CD4-positive, CD25-positive, alpha-beta regulatory T cell (primary cell): ENCODE results near the gene UNK. TPM values are rescaled to one million over a fixed set of nuclear protein-coding genes. Genes with fewer than 3 reads are reported as not detected.

Experiments
- ATAC-seq, 2 donors: fragments of 150-1000 bp; cut with Tn5 transposase; one replicate each; pipeline ENCODE4 v1.10.0; 2021; ENCODE audit warnings: low read depth in 2 of 2, moderate number of reproducible peaks in 2 of 2, moderate library complexity in 1 of 2
- DNase-seq, 3 donors: peaks; one replicate each; pipeline versions ENCODE4 v3.0.0 to v3.0.0-alpha.2; 2012 to 2022; ENCODE audit warnings: mixed read lengths in 1 of 3
- H3K27ac ChIP-seq: one replicate; pipeline ENCODE4 v1.7.0; 2013; ENCODE audit warnings: mild to moderate bottlenecking, low read length; ENCODE audit not compliant: insufficient read depth, poor library complexity, severe bottlenecking
- H3K27me3 ChIP-seq: one replicate; pipeline ENCODE4 v1.7.0; 2013; ENCODE audit warnings: low read length; ENCODE audit not compliant: control insufficient read depth, insufficient read depth
- H3K36me3 ChIP-seq: one replicate; pipeline ENCODE4 v1.7.0; 2013; ENCODE audit warnings: mild to moderate bottlenecking, low read length, moderate library complexity; ENCODE audit not compliant: control insufficient read depth, insufficient read depth
- H3K4me1 ChIP-seq: 2 replicates; pipeline ENCODE4 v1.7.0; 2013; ENCODE audit warnings: mild to moderate bottlenecking, low read length; ENCODE audit not compliant: insufficient read depth, control insufficient read depth, poor library complexity, severe bottlenecking
- H3K4me3 ChIP-seq: one replicate; pipeline ENCODE4 v1.7.0; 2013; ENCODE audit warnings: low read depth, mild to moderate bottlenecking, low read length, moderate library complexity
- H3K9me3 ChIP-seq, 2 experiments: 1 replicate in 1 of 2; 2 replicates in 1 of 2; pipeline ENCODE4 v1.7.0; 2013; ENCODE audit warnings: low read length in 2 of 2, mild to moderate bottlenecking in 1 of 2, moderate library complexity in 1 of 2; ENCODE audit not compliant: control insufficient read depth in 2 of 2
- H3K27ac Mint-ChIP-seq, 3 donors: one replicate each; pipeline ENCODE4 v1.8.0; 2020 to 2022; ENCODE audit warnings: mild to moderate bottlenecking in 3 of 3, mixed read lengths in 3 of 3, moderate library complexity in 2 of 3
- H3K27me3 Mint-ChIP-seq: one replicate; pipeline ENCODE4 v1.8.0; 2022; ENCODE audit warnings: mild to moderate bottlenecking, mixed read lengths
- H3K36me3 Mint-ChIP-seq: one replicate; pipeline ENCODE4 v1.8.0; 2020; ENCODE audit warnings: mixed read lengths
- H3K4me1 Mint-ChIP-seq, 4 donors: one replicate each; pipeline ENCODE4 v1.8.0; 2020 to 2022; ENCODE audit warnings: mixed read lengths in 4 of 4, mild to moderate bottlenecking in 1 of 4
- H3K4me3 Mint-ChIP-seq, 4 donors: one replicate each; pipeline ENCODE4 v1.8.0; 2020 to 2022; ENCODE audit warnings: mild to moderate bottlenecking in 4 of 4, mixed read lengths in 4 of 4, moderate library complexity in 3 of 4
- H3K9me3 Mint-ChIP-seq, 7 donors: one replicate each; pipeline ENCODE4 v1.8.0; 2020 to 2022; ENCODE audit warnings: mixed read lengths in 7 of 7, mild to moderate bottlenecking in 3 of 7, moderate library complexity in 2 of 7
- polyA plus RNA-seq, 4 donors: library from polyadenylated mRNA; unstranded; fragments of 300-500 nt; fragmentation: Illumina TruSeq; gene quantifications; one replicate each; pipeline ENCODE4 v1.2.3, GENCODE V29; 2021
- total RNA-seq: library from RNA; stranded (reverse); gene quantifications from one replicate; pipeline ENCODE4 v1.2.3, GENCODE V29; 2022

UNK gene
- total and polyA plus RNA-seq, 5 donors from 2014 or later, result 15.3 to 33.9 (median 24.2) TPM

- DNase-seq (no peak), ATAC-seq (no peak)
- H3K4me1 ChIP-seq, result no peaks in the 10 kb centered on the region
- Mint-ChIP-seq H3K27ac (peak overlapping the region in 1 of 3 donors; percentile 43), H3K4me1 (peaks cover 0 to 7% (median 0%) of the 10 kb centered on the region in 4 donors), H3K27me3 (no peaks in the 10 kb centered on the region), H3K9me3 (no peaks in the 10 kb centered on the region), H3K4me3 (no peak overlapping the region), H3K36me3 (no peaks in the 10 kb centered on the region)
- no peak overlapping the region for H3K27ac ChIP-seq
- no peaks in the 10 kb centered on the region for H3K9me3 ChIP-seq
- H3K36me3 ChIP-seq, result peaks cover 58% of the 10 kb centered on the region
- no peaks in the 10 kb centered on the region for H3K27me3 ChIP-seq
- no peak overlapping the region for H3K4me3 ChIP-seq
Measured at GRCh38 chr17:75812096-75813013, 27.7 kb downstream of the UNK start.

- H3K4me1 ChIP-seq, result no peaks in the 10 kb centered on the region
- H3K27me3 ChIP-seq, result no peaks in the 10 kb centered on the region
- Mint-ChIP-seq H3K4me1 (peaks cover 0 to 4% (median 0%) of the 10 kb centered on the region in 4 donors), H3K9me3 (no peaks in the 10 kb centered on the region), H3K36me3 (no peaks in the 10 kb centered on the region), H3K4me3 (no peak overlapping the region), H3K27me3 (no peaks in the 10 kb centered on the region), H3K27ac (no peak overlapping the region)
- DNase-seq (no peak), ATAC-seq (no peak)
- H3K4me3 ChIP-seq, result no peak overlapping the region
- peaks cover 60% of the 10 kb centered on the region for H3K36me3 ChIP-seq
- no peaks in the 10 kb centered on the region for H3K9me3 ChIP-seq
- H3K27ac ChIP-seq, result no peak overlapping the region
Measured at GRCh38 chr17:75813081-75814020, 28.7 kb downstream of the UNK start.

- peaks cover 2% of the 10 kb centered on the region for H3K36me3 Mint-ChIP-seq
- no peaks in the 10 kb centered on the region for H3K9me3 ChIP-seq
- no peak overlapping the region for H3K27ac Mint-ChIP-seq
- ATAC-seq, result no peak
- DNase-seq, result no peak
- no peaks in the 10 kb centered on the region for H3K27me3 Mint-ChIP-seq
- H3K36me3 ChIP-seq, result peaks cover 66% of the 10 kb centered on the region
- no peaks in the 10 kb centered on the region for H3K4me1 Mint-ChIP-seq
- no peaks in the 10 kb centered on the region for H3K9me3 Mint-ChIP-seq
- no peak overlapping the region for H3K27ac ChIP-seq
- no peak overlapping the region for H3K4me3 ChIP-seq
- H3K4me3 Mint-ChIP-seq, result no peak overlapping the region
- H3K27me3 ChIP-seq, result no peaks in the 10 kb centered on the region
- H3K4me1 ChIP-seq, result no peaks in the 10 kb centered on the region
Measured at GRCh38 chr17:75814021-75814395, 29.4 kb downstream of the UNK start.

- peak overlapping the region in 1 of 3 donors; percentile 95 for H3K27ac Mint-ChIP-seq
Measured at GRCh38 chr17:75814900-75815373, 30.3 kb downstream of the UNK start.

GRCh38 chr17:75815399-75815798 lies 30.8 kb downstream of the UNK start:
- Mint-ChIP-seq H3K36me3 (peaks cover 7% of the 10 kb centered on the region), H3K9me3 (no peaks in the 10 kb centered on the region), H3K27ac (no peak overlapping the region), H3K4me1 (no peaks in the 10 kb centered on the region), H3K4me3 (no peak overlapping the region), H3K27me3 (no peaks in the 10 kb centered on the region)
- H3K4me1 ChIP-seq, result no peaks in the 10 kb centered on the region
- no peaks in the 10 kb centered on the region for H3K9me3 ChIP-seq
- H3K27me3 ChIP-seq, result no peaks in the 10 kb centered on the region
- H3K36me3 ChIP-seq, result peaks cover 71% of the 10 kb centered on the region
- H3K4me3 ChIP-seq, result no peak overlapping the region
- no peak for DNase-seq
- ATAC-seq, result no peak
- no peak overlapping the region for H3K27ac ChIP-seq

More at GRCh38 chr17:75814900-75815373, 30.3 kb downstream of the UNK start:
- DNase-seq, result no peak
- Histone ChIP-seq H3K27ac (no peak overlapping the region), H3K4me3 (no peak overlapping the region), H3K4me1 (no peaks in the 10 kb centered on the region), H3K9me3 (no peaks in the 10 kb centered on the region), H3K36me3 (peaks cover 71% of the 10 kb centered on the region), H3K27me3 (no peaks in the 10 kb centered on the region)
- H3K36me3 Mint-ChIP-seq, result peaks cover 7% of the 10 kb centered on the region
- H3K4me1 Mint-ChIP-seq, result no peaks in the 10 kb centered on the region
- no peak overlapping the region for H3K4me3 Mint-ChIP-seq
- no peak for ATAC-seq
- H3K9me3 Mint-ChIP-seq, result no peaks in the 10 kb centered on the region
- H3K27me3 Mint-ChIP-seq, result no peaks in the 10 kb centered on the region

GRCh38 chr17:75816693-75817092 lies 32.1 kb downstream of the UNK start:
- H3K27ac ChIP-seq, result no peak overlapping the region
- no peak for ATAC-seq
- H3K36me3 Mint-ChIP-seq, result peaks cover 11% of the 10 kb centered on the region

GRCh38 chr17:75817571-75817970 lies 33.0 kb downstream of the UNK start:
- no peak overlapping the region for H3K4me3 Mint-ChIP-seq
- peak overlapping the region in 2 of 3 donors; percentile 46 to 86 for H3K27ac Mint-ChIP-seq
- H3K9me3 ChIP-seq, result no peaks in the 10 kb centered on the region
- H3K4me1 Mint-ChIP-seq, result peaks cover 0 to 18% (median 9%) of the 10 kb centered on the region in 4 donors
- no peaks in the 10 kb centered on the region for H3K27me3 ChIP-seq
- H3K27me3 Mint-ChIP-seq, result no peaks in the 10 kb centered on the region
- no peak overlapping the region for H3K4me3 ChIP-seq
- no peaks in the 10 kb centered on the region for H3K9me3 Mint-ChIP-seq
- peaks cover 9% of the 10 kb centered on the region for H3K4me1 ChIP-seq
- peaks cover 11% of the 10 kb centered on the region for H3K36me3 Mint-ChIP-seq
- no peak for ATAC-seq
- peaks cover 62% of the 10 kb centered on the region for H3K36me3 ChIP-seq
- DNase-seq, result no peak
- H3K27ac ChIP-seq, result no peak overlapping the region

More at GRCh38 chr17:75816693-75817092, 32.1 kb downstream of the UNK start:
- Mint-ChIP-seq H3K4me1 (peaks cover 0 to 10% (median 3%) of the 10 kb centered on the region in 4 donors), H3K27ac (no peak overlapping the region), H3K4me3 (no peak overlapping the region), H3K27me3 (no peaks in the 10 kb centered on the region), H3K9me3 (no peaks in the 10 kb centered on the region)
- Histone ChIP-seq H3K27me3 (no peaks in the 10 kb centered on the region), H3K9me3 (no peaks in the 10 kb centered on the region), H3K36me3 (peaks cover 70% of the 10 kb centered on the region), H3K4me3 (no peak overlapping the region), H3K4me1 (peaks cover under 1% of the 10 kb centered on the region)
- DNase-seq, result no peak
